ENCODE results near the gene DOCK1.

GRCh38 chr10:127018766-127019165 lies 113.5 kb downstream of the DOCK1 start:
- TF ChIP-seq CTCF (IDR thresholded peaks at IDR 0.05) (no peak), EZH2phosphoT487 (IDR thresholded peaks at IDR 0.05; ENCODE audit: borderline replicate concordance, low read depth) (no peak), RFX5 (IDR thresholded peaks at IDR 0.05; ENCODE audit: low read length) (no peak), JUND (IDR thresholded peaks at IDR 0.05) (no peak), NFIC (IDR thresholded peaks at IDR 0.05; ENCODE audit: borderline replicate concordance) (no peak), POLR2AphosphoS5 (IDR thresholded peaks at IDR 0.05; ENCODE audit: low read depth, low read length) (no peak), USF1 (IDR thresholded peaks at IDR 0.05; ENCODE audit: borderline replicate concordance, low read depth) (no peak), YY1 (IDR thresholded peaks at IDR 0.05; ENCODE audit: low read depth) (no peak), MXI1 (IDR thresholded peaks at IDR 0.05; ENCODE audit: low read depth, low read length) (no peak), EP300 (IDR thresholded peaks at IDR 0.05; ENCODE audit: borderline replicate concordance in 1 of 2, low read depth in 1 of 2, low read length in 1 of 2) (no peak), RAD21 (IDR thresholded peaks at IDR 0.05; ENCODE audit: low read length) (no peak), TAF1 (IDR thresholded peaks at IDR 0.05; ENCODE audit: borderline replicate concordance, low read depth, low read length) (no peak), REST (IDR thresholded peaks at IDR 0.05; ENCODE audit: low read depth, low read length) (no peak), CHD2 (IDR thresholded peaks at IDR 0.05; ENCODE audit: low read length, partially characterized antibody) (no peak)

All from SK-N-SH (cell line).